ENCODE results near the gene FGF14.

FGF14 gene

GRCh38 chr13:102310691-102311418, 91.0 kb downstream of the FGF14 start:
- no peak for DNase-seq (ENCODE audit: low read depth in 2 of 2)

GRCh38 chr13:102309110-102309509, 92.7 kb downstream of the FGF14 start:
- no peak for DNase-seq (ENCODE audit: low read depth in 2 of 2)

GRCh38 chr13:102302534-102302933, 99.3 kb downstream of the FGF14 start:
- no peak for DNase-seq (ENCODE audit: low read depth in 2 of 2)

GRCh38 chr13:102300379-102300778, 101.5 kb downstream of the FGF14 start:
- DNase-seq (ENCODE audit: low read depth in 2 of 2) = no peak

GRCh38 chr13:102299366-102299765, 102.5 kb downstream of the FGF14 start:
- no peak for DNase-seq (ENCODE audit: low read depth in 2 of 2)

GRCh38 chr13:102298051-102298450, 103.8 kb downstream of the FGF14 start:
- DNase-seq (ENCODE audit: low read depth in 2 of 2) = no peak

GRCh38 chr13:102295316-102296048, 106.4 kb downstream of the FGF14 start:
- DNase-seq (ENCODE audit: low read depth in 2 of 2) = no peak

- DNase-seq (ENCODE audit: low read depth in 2 of 2) = no peak
Measured at GRCh38 chr13:102294407-102295018, 107.3 kb downstream of the FGF14 start.

- no peak for DNase-seq (ENCODE audit: low read depth in 2 of 2)
Measured at GRCh38 chr13:102293723-102294122, 108.1 kb downstream of the FGF14 start.

GRCh38 chr13:102291587-102292218, 110.1 kb downstream of the FGF14 start:
- DNase-seq (ENCODE audit: low read depth in 2 of 2) = no peak

GRCh38 chr13:102289606-102290005, 112.2 kb downstream of the FGF14 start:
- DNase-seq (ENCODE audit: low read depth in 2 of 2) = no peak

GRCh38 chr13:102286326-102286725, 115.5 kb downstream of the FGF14 start:
- DNase-seq (ENCODE audit: low read depth in 2 of 2) = no peak

GRCh38 chr13:102280366-102280765, 121.5 kb downstream of the FGF14 start:
- DNase-seq (ENCODE audit: low read depth in 2 of 2) = no peak

- no peak for DNase-seq (ENCODE audit: low read depth in 2 of 2)
Measured at GRCh38 chr13:102277286-102277685, 124.6 kb downstream of the FGF14 start.

- DNase-seq (ENCODE audit: low read depth in 2 of 2) = no peak
Measured at GRCh38 chr13:102276404-102276803, 125.4 kb downstream of the FGF14 start.

GRCh38 chr13:102275969-102276368, 125.9 kb downstream of the FGF14 start:
- DNase-seq (ENCODE audit: low read depth in 2 of 2) = no peak

- DNase-seq (ENCODE audit: low read depth in 2 of 2) = no peak
Measured at GRCh38 chr13:102273111-102273510, 128.7 kb downstream of the FGF14 start.

GRCh38 chr13:102267191-102267590, 134.7 kb downstream of the FGF14 start:
- DNase-seq (ENCODE audit: low read depth in 2 of 2) = no peak

GRCh38 chr13:102261809-102262208, 140.0 kb downstream of the FGF14 start:
- no peak for DNase-seq (ENCODE audit: low read depth in 2 of 2)

GRCh38 chr13:102261316-102261715, 140.5 kb downstream of the FGF14 start:
- DNase-seq (ENCODE audit: low read depth in 2 of 2) = no peak

GRCh38 chr13:102260256-102260655, 141.6 kb downstream of the FGF14 start:
- DNase-seq (ENCODE audit: low read depth in 2 of 2) = no peak

- DNase-seq (ENCODE audit: low read depth in 2 of 2) = no peak
Measured at GRCh38 chr13:102255409-102255808, 146.4 kb downstream of the FGF14 start.
